ENCODE data around the gene PRODH2.

DNA sequence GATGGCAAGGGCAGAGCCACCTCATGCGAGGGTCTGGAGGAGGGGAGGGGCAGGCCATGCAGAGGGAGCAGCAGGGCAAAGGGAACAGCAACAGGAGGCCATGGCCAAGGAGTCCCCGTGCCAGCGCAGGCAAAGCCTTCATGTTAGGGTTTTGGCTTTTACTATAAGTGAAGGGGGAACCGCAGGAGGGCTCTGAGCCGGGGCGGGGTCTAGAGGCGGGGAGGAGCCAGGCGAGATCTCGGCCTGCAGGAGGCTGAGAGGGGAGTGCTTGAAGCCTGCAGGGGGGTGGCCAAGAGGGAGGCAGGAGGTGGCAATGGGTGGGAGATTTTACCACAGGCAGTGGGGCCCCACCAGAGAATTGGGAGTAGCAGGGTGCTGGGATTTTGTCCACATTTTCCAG, 31.0 kb downstream of the PRODH2 start:
- TF ChIP-seq CTCF (conservative IDR thresholded peaks at IDR 0.05 in 1 of 2, IDR thresholded peaks at IDR 0.05 in 1 of 2; ENCODE audit: extremely low read depth in 1 of 2, insufficient read depth in 1 of 2, low read depth in 1 of 2, low read length in 2 of 2), result no peak
- no peak for TF ChIP-seq EZH2 (IDR thresholded peaks at IDR 0.05; ENCODE audit: borderline replicate concordance, low read length)
